GM12892 (cell line): ENCODE measurements around the gene RAVER1. TPM values are rescaled to one million over a fixed set of nuclear protein-coding genes. Genes with fewer than 3 reads are reported as not detected.
"Not testable (repeated sequence)": the region's sequence is repeated elsewhere in the genome, so short reads cannot be mapped to it uniquely, and the experiment has no call there.

Experiments used
- DNase-seq: peaks from one replicate; pipeline ENCODE4 v3.0.0; 2011; ENCODE audit not compliant: insufficient read length
- FAIRE-seq: peaks from 2 replicates; lab custom pipeline; 2011; peaks lifted over from hg19 to GRCh38; lab: Jason Lieb, UNC
- POLR2A ChIP-seq: IDR thresholded peaks from 2 replicates; pipeline ENCODE4 v1.6.1; 2011; ENCODE audit warnings: low read depth, low read length, control low read depth
- POLR2AphosphoS5 ChIP-seq: IDR thresholded peaks from 2 replicates; pipeline ENCODE4 v1.6.1; 2011; ENCODE audit warnings: low read depth, low read length, control low read depth
- TAF1 ChIP-seq: IDR thresholded peaks from 2 replicates; pipeline ENCODE4 v1.6.1; 2011; ENCODE audit warnings: low read depth, mild to moderate bottlenecking, control low read depth, low read length, borderline replicate concordance
- polyA plus RNA-seq: library from polyadenylated mRNA; unstranded; fragments of >200 nt; gene quantifications from one replicate; pipeline ENCODE4 v1.2.1, GENCODE V29; 2012; ENCODE audit warnings: missing spikeins, inconsistent platforms; ENCODE audit not compliant: missing spikeins

The RAVER1 gene, protein sequence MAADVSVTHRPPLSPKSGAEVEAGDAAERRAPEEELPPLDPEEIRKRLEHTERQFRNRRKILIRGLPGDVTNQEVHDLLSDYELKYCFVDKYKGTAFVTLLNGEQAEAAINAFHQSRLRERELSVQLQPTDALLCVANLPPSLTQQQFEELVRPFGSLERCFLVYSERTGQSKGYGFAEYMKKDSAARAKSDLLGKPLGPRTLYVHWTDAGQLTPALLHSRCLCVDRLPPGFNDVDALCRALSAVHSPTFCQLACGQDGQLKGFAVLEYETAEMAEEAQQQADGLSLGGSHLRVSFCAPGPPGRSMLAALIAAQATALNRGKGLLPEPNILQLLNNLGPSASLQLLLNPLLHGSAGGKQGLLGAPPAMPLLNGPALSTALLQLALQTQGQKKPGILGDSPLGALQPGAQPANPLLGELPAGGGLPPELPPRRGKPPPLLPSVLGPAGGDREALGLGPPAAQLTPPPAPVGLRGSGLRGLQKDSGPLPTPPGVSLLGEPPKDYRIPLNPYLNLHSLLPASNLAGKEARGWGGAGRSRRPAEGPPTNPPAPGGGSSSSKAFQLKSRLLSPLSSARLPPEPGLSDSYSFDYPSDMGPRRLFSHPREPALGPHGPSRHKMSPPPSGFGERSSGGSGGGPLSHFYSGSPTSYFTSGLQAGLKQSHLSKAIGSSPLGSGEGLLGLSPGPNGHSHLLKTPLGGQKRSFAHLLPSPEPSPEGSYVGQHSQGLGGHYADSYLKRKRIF
- 4.1 TPM for polyA plus RNA-seq

DNA sequence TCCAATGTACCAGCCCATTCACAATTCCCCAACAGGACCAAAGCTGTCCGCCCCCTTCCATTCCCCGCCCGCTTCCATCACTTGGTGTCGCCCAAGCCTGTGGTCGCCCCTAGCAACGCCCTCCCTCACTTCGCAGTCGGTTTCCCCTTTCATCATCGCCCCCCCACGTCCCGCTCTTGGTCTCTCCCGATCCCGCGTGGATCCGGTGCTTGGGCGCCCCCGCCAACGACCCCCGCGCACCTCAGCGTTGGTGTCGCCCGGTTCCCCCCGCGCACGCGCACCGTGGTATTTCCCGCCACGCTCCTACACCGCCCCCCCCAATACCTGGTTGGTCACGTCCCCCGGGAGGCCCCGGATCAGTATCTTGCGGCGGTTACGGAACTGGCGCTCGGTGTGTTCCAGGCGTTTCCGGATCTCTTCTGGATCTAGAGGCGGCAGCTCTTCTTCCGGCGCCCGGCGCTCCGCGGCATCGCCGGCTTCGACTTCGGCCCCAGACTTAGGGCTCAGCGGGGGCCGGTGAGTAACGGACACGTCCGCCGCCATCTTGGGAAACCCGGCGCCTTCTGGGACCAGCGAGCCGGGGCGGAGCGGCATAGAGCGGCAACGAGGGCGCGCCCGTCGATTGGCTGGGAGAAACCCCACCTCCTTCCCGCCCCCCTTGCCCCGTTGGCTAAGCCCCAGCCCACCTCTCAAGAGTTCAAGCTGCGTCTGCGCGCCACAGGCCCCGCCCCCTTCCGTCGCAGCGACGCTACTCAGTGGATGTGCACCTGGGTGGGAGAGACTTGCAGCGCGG lies at the start of gene RAVER1:
TSS of gene RAVER1 (minus strand) at position 565 of the 793 bp plus-strand sequence. CDS start at position 543, 22 bp downstream.
- peak; percentile 99 for DNase-seq
- TF ChIP-seq POLR2A (peak; percentile 93), POLR2AphosphoS5 (peak; percentile 88), TAF1 (peak; percentile 92)
- peak; percentile 99 for FAIRE-seq

DNA sequence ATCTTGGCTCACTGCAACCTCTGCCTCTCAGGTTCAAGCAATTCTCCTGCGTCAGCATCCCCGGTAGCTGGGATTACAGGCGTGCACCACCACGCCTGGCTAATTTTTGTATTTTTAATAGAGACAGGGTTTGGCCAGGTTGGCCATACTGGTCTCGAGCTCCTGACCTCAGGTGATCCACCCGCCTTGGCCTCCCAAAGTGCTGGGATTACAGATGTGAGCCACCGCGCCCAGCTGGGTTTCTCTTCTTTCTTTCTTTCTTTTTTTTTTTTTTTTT lies 49.8 kb upstream of the RAVER1 start:
- not testable (repeated sequence) for FAIRE-seq, DNase-seq

DNA sequence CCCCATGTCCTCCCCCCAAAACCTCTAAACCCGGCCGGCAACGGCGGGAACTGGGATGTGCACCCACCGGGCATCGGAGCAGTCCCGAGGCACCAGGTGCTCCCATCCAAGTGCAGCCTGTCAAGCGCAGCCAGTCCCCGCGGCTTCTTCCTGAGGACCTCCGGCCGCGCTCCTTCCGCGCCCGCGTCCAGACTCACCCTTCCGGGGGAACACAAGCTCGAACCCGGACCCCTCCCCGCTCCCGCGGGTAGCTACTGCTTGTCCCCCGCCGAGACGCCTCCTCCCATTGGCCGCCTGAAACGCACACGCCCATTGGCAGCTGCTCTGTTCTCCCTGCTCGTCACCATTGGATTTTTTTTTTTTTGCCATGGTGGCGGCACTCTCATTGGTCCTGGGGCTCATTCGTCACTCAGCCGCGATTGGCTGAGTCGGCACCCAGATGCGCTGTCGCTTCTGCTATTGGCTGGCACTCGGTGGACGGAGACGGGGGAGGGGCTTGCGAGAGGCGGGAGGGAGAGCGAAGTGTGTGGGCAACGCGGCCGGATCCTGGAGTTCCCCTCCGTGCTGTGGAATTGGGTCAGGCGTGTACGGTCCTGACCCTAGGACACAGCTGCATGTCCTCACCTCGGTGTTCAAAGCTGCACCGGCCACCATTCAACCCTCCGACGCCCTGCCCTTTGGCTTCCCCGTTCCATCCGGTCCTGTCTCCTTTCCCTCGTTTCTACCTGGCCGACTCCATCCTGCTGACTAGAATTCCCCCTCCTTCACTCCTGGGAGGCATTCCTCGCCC lies 47.2 kb upstream of the RAVER1 start, which contains the start of gene TYK2:
TSS of gene TYK2 (minus strand) at position 260 of the 790 bp plus-strand sequence. CDS start 2,166 bp downstream, outside the sequence.
- peak; percentile 100 for DNase-seq
- TF ChIP-seq TAF1: peak; percentile 69
- TF ChIP-seq POLR2A: peak; percentile 79
- peak; percentile 88 for TF ChIP-seq POLR2AphosphoS5
- peak; percentile 99 for FAIRE-seq

DNA sequence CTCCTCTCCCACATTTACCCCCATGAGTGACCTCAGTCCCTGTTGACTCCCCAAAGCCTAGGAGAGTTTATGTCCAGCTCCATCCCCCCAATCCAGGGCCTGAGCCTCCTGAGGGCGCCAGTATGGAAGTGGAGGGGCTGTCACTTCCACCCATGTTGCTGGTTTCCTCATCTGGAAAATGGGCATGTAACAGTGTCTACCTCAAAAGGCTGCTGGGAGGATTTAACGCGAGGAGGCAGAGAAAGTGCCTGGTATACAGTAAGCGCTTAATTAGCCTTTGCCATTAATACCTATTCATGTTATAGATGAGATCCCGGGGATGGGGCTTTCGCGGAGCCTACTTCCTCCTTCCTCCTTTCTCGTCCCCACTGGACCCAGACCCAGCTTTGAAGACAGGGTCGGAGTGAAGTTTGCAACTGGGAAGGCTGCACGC lies 46.6 kb upstream of the RAVER1 start:
- FAIRE-seq (peak; percentile 74), DNase-seq (peak; percentile 38)
- no peak for TF ChIP-seq POLR2AphosphoS5
- TF ChIP-seq POLR2A: no peak
- TF ChIP-seq TAF1: no peak

DNA sequence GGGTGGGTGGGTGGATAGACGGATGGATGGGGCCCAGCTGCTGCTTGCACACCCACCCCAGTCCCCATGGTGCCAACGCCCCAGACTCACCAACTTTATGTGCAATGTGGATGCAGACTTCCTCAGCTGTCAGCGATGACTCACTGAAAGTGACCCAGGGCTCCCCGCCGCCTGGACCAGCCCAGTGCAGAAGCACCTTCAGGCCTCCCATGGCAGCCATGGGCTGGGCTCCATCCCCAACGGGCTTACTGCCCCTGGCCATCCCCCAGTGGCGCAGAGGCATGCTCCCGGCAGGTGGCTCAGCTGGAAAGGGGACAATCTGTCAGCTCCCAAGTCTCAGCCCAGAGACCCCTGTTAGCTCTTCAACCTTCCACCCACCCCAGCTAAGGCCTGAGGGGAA lies 44.8 kb upstream of the RAVER1 start:
- TF ChIP-seq POLR2AphosphoS5 (no peak), TAF1 (no peak), POLR2A (no peak)
- DNase-seq: no peak
- no peak for FAIRE-seq

DNA sequence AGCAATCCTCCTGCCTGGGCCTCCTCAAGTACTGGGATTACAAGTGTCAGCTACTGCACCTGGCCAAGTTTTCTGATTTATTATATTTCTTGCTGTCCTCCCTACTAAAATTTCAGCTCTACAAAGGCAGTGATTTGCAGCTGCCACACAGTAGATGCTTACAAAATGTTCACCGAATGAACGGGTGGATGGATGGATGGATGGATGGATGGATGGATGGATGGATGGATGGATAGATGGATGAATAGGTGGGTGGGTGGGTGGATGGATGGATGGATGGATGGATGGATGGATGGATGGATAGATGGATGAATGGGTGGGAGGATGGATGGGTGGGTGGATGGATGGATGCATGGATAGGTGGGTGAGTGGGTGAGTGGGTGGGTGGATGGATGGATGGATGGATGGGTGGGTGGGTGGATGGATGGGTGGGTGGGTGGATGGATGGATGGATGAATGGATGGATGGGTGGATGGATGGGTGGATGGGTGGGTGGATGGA lies 43.9 kb upstream of the RAVER1 start:
- not testable (repeated sequence) for DNase-seq

DNA sequence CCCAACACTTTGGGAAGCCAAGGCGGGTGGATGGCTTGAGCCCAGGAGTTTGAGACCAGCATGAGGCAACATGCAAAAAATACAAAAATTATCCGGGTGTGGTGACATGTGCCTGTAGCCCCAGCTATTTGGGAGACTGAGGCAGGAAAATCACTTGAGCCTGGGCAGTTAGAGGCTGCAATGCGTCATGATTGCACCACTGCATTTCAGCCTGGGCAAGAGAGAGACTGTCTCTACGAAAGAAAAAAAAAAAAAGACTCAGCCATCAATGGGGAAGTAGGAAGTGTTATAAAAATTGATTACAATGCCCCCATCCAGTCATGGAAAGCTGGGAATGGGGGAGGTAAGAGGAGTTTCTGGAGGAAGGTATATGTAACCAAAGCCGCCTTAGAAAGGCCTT lies 41.6 kb upstream of the RAVER1 start:
- FAIRE-seq (no peak), DNase-seq (no peak)
- TF ChIP-seq TAF1: no peak

More for the DNA sequence above, 43.9 kb upstream of the RAVER1 start:
- not testable (repeated sequence) for FAIRE-seq

DNA sequence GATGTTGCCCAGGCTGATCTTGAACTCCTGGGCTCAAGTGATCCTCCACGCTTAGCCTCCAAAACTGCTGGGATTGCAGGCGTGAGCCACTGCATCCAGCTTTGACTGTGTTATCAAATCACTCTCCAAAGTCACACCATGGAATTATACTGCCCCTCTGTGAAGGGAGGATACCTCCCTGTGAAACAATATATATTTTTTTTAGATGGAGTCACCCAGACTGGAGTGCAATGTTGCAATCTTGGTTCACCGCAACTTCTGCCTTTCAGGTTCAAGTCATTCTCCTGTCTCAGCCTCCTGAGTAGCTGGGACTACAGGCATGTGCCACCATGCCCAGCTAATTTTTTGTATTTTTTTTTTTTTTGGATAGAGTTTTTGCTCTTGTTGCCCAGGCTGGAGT lies 39.4 kb upstream of the RAVER1 start:
- DNase-seq: no peak
- no peak for TF ChIP-seq TAF1
- no peak for TF ChIP-seq POLR2AphosphoS5
- FAIRE-seq: no peak

DNA sequence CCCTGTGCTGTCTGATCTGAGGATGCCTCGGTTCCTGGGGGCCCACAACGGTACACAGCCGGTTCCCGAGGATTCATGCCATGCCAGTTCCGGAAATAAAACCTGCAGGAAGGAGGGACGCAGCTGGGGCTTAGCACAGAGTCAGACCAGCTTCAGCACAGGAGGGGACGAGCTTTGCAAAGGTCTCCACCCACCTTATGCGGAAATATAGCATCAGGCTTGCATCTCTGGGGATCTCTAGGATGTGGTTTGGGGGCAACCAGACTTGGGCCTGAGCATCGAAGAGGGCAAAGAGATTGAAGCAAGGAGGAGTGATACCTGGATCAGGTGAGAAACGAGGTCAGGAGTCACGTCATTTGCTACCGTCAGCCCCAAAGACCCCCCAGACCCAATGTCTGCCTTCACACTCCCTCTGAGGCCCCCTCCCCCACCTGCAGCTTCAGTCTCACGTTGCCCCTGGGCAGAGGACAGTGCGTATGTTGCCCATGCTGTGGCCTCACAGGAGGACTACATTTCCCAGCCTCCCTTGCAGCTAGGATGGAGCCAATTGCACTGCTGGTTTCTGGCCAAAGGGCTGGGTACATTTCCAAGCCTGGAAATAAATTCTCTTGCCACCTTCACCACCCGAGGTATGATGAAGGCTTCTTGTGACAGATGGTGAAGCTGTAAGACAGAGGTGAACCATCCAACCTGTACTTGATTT lies 34.9 kb upstream of the RAVER1 start:
- TF ChIP-seq POLR2AphosphoS5 (no peak), TAF1 (no peak), POLR2A (no peak)
- no peak for FAIRE-seq
- no peak for DNase-seq

DNA sequence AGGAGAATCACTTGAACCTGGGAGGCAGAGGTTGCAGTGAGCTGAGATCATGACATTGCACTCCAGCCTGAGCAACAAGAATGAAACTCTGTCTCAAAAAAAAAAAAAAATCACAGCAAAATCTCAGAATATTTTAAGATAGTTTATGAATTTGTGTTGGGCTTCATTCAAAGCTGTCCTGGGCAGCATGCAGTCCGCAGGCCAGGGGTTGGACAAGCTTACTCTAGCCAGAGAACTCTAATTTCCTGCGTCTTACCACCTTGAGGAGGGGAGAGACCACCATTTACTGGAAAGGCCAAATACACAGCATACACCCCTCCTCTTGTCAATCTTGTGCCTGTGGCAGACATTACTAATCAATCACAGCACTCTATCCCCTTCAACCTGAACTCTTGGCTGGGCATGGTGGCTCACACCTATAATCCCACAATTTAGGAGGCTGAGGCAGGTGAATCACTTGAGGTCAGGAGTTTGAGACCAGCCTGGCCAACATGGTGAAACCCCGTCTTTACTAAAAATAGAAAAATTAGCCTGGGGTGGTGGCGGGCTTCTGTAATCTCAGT lies 33.7 kb upstream of the RAVER1 start:
- not testable (repeated sequence) for FAIRE-seq, DNase-seq
